HG03460 (cell line): Measurements from ENCODE around the gene NSUN2.
A peak's percentile ranks its signal among the peaks of the same experiment; 100 is the strongest.
"Not testable (repeated sequence)": the region's sequence is repeated elsewhere in the genome, so short reads cannot be mapped to it uniquely, and the experiment has no call there.

Source experiments
- ATAC-seq: cut with Tn5 transposase; IDR thresholded peaks from one replicate; pipeline ENCODE4 v1.9.1; 2021; ENCODE audit not compliant: unreplicated experiment

Gene NSUN2

GRCh38 chr5:6645571-6646362 lies 12.9 kb upstream of the NSUN2 start:
- not testable (repeated sequence) for ATAC-seq

- ATAC-seq, result no peak
These were observed 12.0 kb upstream of the NSUN2 start for GRCh38 chr5:6644794-6645241.

- ATAC-seq, result no peak
These were observed 9.8 kb upstream of the NSUN2 start for GRCh38 chr5:6642655-6643054.

- ATAC-seq, result no peak
These were observed 5.4 kb upstream of the NSUN2 start for GRCh38 chr5:6638236-6638635.

- no peak for ATAC-seq
These were observed 4.7 kb upstream of the NSUN2 start for GRCh38 chr5:6637590-6637989.

GRCh38 chr5:6637022-6637421 lies 4.2 kb upstream of the NSUN2 start:
- ATAC-seq, result no peak

GRCh38 chr5:6636293-6636692 lies 3.4 kb upstream of the NSUN2 start:
- no peak for ATAC-seq

- no peak for ATAC-seq
These were observed 2.1 kb upstream of the NSUN2 start for GRCh38 chr5:6634788-6635430.

- no peak for ATAC-seq
These were observed 1.5 kb upstream of the NSUN2 start for GRCh38 chr5:6634306-6634705.

- ATAC-seq, result peak; percentile 46
These were observed 813 bp upstream of the NSUN2 start for GRCh38 chr5:6633469-6634245.

- peak; percentile 31 for ATAC-seq
These were observed 438 bp downstream of the NSUN2 start for GRCh38 chr5:6632324-6632887.

- ATAC-seq, result no peak
These were observed 1.4 kb downstream of the NSUN2 start for GRCh38 chr5:6631441-6631840.

GRCh38 chr5:6626508-6626907 lies 6.3 kb downstream of the NSUN2 start:
- ATAC-seq, result no peak

- ATAC-seq, result no peak
These were observed 8.9 kb downstream of the NSUN2 start for GRCh38 chr5:6623941-6624340.

GRCh38 chr5:6623228-6623627 lies 9.6 kb downstream of the NSUN2 start:
- ATAC-seq, result no peak

GRCh38 chr5:6616632-6617031 lies 16.2 kb downstream of the NSUN2 start:
- no peak for ATAC-seq

GRCh38 chr5:6615034-6615815 lies 17.6 kb downstream of the NSUN2 start:
- no peak for ATAC-seq

- ATAC-seq, result no peak
These were observed 21.2 kb downstream of the NSUN2 start for GRCh38 chr5:6611334-6612256.

GRCh38 chr5:6608016-6608415 lies 24.8 kb downstream of the NSUN2 start:
- no peak for ATAC-seq

- ATAC-seq, result no peak
These were observed 25.3 kb downstream of the NSUN2 start for GRCh38 chr5:6607559-6607936.
